HepG2 (cell line): ENCODE measurements around the gene CYP2J2.

ENCODE experiments used
- EZH2 ChIP-seq: conservative IDR thresholded peaks from 2 replicates; pipeline ENCODE4 v1.6.1; 2012; ENCODE audit warnings: mild to moderate bottlenecking, low read depth, low read length, moderate library complexity
- FOSL1 ChIP-seq: sonication (generic); formaldehyde crosslinking; IDR thresholded peaks from 2 replicates; pipeline ENCODE4 v1.9.0; 2021; ENCODE audit warnings: missing genetic modification reagents, borderline replicate concordance
- FOXP1 ChIP-seq, 2 experiments: fragments of 450-650 bp in 1 of 2; IDR thresholded peaks; 2 replicates each; pipeline ENCODE4 v1.6.1; 2017 to 2018; ENCODE audit warnings: antibody characterized with exemption in 1 of 2
- MEF2D ChIP-seq: sonication (generic); formaldehyde crosslinking; IDR thresholded peaks from 2 replicates; pipeline ENCODE4 v1.5.1; 2020; ENCODE audit warnings: mild to moderate bottlenecking, missing genetic modification reagents
- MXI1 ChIP-seq: IDR thresholded peaks from 3 replicates; pipeline ENCODE4 v1.6.1; 2012; ENCODE audit warnings: low read depth, low read length, inconsistent platforms, borderline replicate concordance
- NFRKB ChIP-seq: fragments of 450-650 bp; IDR thresholded peaks from 2 replicates; pipeline ENCODE4 v1.6.1; 2017
- ZFP41 ChIP-seq: sonication (generic); formaldehyde crosslinking; IDR thresholded peaks from 2 replicates; pipeline ENCODE4 v1.4.0; 2020; ENCODE audit warnings: mild to moderate bottlenecking, missing genetic modification reagents, borderline replicate concordance
- ZNF234 ChIP-seq: sonication (generic); formaldehyde crosslinking; conservative IDR thresholded peaks from 2 replicates; pipeline ENCODE4 v1.5.1; 2020; ENCODE audit warnings: mild to moderate bottlenecking, missing genetic modification reagents
- TF ChIP-seq, protein P1 (sequence below): IDR thresholded peaks from 2 replicates; pipeline ENCODE4 v1.6.1; 2016; ENCODE audit warnings: low read depth, control low read depth
- TF ChIP-seq, protein P2 (sequence below): sonication (generic); formaldehyde crosslinking; IDR thresholded peaks from 2 replicates; pipeline ENCODE4 v1.4.0; 2020; ENCODE audit warnings: mild to moderate bottlenecking, missing genetic modification reagents, borderline replicate concordance
- TF ChIP-seq, protein P3 (sequence below): sonication (generic); formaldehyde crosslinking; IDR thresholded peaks from 2 replicates; pipeline ENCODE4 v1.5.0; 2020; ENCODE audit warnings: missing genetic modification reagents
- TF ChIP-seq, protein P4 (sequence below): sonication (generic); formaldehyde crosslinking; IDR thresholded peaks from 2 replicates; pipeline ENCODE4 v1.5.0; 2020; ENCODE audit warnings: mild to moderate bottlenecking, missing genetic modification reagents, moderate library complexity
- TF ChIP-seq, protein P5 (sequence below): sonication (generic); formaldehyde crosslinking; IDR thresholded peaks from 2 replicates; pipeline ENCODE4 v1.4.0; 2020; ENCODE audit warnings: mild to moderate bottlenecking, missing genetic modification reagents

DNA sequence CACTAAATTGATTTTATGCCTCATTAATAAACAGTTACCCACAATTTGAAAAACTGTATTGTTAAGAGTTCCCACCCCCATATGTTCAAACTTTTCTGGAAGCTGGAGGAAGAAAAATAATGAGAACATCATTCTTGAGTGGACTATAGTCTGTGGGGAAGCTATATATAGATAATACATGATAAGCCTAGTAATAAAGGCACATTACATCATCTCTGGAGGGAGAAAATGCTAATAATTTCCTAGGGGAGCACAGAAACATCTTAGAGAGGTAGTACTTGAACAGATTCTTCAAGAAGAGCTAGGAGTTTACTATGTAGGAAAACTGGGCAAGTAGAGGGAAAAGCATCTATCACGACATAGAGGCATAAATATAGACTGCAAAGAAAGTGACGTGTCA, 19.6 kb downstream of the CYP2J2 start:
- TF ChIP-seq EZH2 (no peak), NFRKB (no peak), MXI1 (no peak), ZNF234 (CRISPR knock-in tag) (no peak), FOSL1 (CRISPR knock-in tag) (no peak), ZFP41 (no peak), FOXP1 (IDR thresholded peaks at IDR 0.05) (no peak), FOXP1 (CRISPR knock-in tag; IDR thresholded peaks at IDR 0.05) (no peak), MEF2D (CRISPR knock-in tag) (no peak)
- TF ChIP-seq, protein P1, sequence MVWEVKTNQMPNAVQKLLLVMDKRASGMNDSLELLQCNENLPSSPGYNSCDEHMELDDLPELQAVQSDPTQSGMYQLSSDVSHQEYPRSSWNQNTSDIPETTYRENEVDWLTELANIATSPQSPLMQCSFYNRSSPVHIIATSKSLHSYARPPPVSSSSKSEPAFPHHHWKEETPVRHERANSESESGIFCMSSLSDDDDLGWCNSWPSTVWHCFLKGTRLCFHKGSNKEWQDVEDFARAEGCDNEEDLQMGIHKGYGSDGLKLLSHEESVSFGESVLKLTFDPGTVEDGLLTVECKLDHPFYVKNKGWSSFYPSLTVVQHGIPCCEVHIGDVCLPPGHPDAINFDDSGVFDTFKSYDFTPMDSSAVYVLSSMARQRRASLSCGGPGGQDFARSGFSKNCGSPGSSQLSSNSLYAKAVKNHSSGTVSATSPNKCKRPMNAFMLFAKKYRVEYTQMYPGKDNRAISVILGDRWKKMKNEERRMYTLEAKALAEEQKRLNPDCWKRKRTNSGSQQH (CRISPR knock-in tag), result no peak
- TF ChIP-seq, protein P2, sequence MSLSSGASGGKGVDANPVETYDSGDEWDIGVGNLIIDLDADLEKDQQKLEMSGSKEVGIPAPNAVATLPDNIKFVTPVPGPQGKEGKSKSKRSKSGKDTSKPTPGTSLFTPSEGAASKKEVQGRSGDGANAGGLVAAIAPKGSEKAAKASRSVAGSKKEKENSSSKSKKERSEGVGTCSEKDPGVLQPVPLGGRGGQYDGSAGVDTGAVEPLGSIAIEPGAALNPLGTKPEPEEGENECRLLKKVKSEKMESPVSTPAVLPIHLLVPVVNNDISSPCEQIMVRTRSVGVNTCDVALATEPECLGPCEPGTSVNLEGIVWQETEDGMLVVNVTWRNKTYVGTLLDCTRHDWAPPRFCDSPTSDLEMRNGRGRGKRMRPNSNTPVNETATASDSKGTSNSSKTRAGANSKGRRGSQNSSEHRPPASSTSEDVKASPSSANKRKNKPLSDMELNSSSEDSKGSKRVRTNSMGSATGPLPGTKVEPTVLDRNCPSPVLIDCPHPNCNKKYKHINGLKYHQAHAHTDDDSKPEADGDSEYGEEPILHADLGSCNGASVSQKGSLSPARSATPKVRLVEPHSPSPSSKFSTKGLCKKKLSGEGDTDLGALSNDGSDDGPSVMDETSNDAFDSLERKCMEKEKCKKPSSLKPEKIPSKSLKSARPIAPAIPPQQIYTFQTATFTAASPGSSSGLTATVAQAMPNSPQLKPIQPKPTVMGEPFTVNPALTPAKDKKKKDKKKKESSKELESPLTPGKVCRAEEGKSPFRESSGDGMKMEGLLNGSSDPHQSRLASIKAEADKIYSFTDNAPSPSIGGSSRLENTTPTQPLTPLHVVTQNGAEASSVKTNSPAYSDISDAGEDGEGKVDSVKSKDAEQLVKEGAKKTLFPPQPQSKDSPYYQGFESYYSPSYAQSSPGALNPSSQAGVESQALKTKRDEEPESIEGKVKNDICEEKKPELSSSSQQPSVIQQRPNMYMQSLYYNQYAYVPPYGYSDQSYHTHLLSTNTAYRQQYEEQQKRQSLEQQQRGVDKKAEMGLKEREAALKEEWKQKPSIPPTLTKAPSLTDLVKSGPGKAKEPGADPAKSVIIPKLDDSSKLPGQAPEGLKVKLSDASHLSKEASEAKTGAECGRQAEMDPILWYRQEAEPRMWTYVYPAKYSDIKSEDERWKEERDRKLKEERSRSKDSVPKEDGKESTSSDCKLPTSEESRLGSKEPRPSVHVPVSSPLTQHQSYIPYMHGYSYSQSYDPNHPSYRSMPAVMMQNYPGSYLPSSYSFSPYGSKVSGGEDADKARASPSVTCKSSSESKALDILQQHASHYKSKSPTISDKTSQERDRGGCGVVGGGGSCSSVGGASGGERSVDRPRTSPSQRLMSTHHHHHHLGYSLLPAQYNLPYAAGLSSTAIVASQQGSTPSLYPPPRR, result no peak
- TF ChIP-seq, protein P3, sequence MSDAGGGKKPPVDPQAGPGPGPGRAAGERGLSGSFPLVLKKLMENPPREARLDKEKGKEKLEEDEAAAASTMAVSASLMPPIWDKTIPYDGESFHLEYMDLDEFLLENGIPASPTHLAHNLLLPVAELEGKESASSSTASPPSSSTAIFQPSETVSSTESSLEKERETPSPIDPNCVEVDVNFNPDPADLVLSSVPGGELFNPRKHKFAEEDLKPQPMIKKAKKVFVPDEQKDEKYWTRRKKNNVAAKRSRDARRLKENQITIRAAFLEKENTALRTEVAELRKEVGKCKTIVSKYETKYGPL, result no peak
- TF ChIP-seq, protein P4, sequence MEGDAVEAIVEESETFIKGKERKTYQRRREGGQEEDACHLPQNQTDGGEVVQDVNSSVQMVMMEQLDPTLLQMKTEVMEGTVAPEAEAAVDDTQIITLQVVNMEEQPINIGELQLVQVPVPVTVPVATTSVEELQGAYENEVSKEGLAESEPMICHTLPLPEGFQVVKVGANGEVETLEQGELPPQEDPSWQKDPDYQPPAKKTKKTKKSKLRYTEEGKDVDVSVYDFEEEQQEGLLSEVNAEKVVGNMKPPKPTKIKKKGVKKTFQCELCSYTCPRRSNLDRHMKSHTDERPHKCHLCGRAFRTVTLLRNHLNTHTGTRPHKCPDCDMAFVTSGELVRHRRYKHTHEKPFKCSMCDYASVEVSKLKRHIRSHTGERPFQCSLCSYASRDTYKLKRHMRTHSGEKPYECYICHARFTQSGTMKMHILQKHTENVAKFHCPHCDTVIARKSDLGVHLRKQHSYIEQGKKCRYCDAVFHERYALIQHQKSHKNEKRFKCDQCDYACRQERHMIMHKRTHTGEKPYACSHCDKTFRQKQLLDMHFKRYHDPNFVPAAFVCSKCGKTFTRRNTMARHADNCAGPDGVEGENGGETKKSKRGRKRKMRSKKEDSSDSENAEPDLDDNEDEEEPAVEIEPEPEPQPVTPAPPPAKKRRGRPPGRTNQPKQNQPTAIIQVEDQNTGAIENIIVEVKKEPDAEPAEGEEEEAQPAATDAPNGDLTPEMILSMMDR (CRISPR knock-in tag), result no peak
- TF ChIP-seq, protein P5, sequence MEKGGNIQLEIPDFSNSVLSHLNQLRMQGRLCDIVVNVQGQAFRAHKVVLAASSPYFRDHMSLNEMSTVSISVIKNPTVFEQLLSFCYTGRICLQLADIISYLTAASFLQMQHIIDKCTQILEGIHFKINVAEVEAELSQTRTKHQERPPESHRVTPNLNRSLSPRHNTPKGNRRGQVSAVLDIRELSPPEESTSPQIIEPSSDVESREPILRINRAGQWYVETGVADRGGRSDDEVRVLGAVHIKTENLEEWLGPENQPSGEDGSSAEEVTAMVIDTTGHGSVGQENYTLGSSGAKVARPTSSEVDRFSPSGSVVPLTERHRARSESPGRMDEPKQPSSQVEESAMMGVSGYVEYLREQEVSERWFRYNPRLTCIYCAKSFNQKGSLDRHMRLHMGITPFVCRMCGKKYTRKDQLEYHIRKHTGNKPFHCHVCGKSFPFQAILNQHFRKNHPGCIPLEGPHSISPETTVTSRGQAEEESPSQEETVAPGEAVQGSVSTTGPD, result no peak
